ENCODE results near the gene PWWP2B.

- TF ChIP-seq, protein P1, sequence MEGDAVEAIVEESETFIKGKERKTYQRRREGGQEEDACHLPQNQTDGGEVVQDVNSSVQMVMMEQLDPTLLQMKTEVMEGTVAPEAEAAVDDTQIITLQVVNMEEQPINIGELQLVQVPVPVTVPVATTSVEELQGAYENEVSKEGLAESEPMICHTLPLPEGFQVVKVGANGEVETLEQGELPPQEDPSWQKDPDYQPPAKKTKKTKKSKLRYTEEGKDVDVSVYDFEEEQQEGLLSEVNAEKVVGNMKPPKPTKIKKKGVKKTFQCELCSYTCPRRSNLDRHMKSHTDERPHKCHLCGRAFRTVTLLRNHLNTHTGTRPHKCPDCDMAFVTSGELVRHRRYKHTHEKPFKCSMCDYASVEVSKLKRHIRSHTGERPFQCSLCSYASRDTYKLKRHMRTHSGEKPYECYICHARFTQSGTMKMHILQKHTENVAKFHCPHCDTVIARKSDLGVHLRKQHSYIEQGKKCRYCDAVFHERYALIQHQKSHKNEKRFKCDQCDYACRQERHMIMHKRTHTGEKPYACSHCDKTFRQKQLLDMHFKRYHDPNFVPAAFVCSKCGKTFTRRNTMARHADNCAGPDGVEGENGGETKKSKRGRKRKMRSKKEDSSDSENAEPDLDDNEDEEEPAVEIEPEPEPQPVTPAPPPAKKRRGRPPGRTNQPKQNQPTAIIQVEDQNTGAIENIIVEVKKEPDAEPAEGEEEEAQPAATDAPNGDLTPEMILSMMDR (IDR thresholded peaks at IDR 0.05; ENCODE audit: insufficient read depth, low read depth, low read length): no peak
- no peak for TF ChIP-seq EZH2 (IDR thresholded peaks at IDR 0.05; ENCODE audit: insufficient read depth, low read length)
Measured at GRCh38 chr10:132375116-132375794, 21.7 kb upstream of the PWWP2B start.
